Type B pancreatic cell (in vitro differentiated cells): ENCODE measurements around the gene MYCBP2. TPM values are rescaled to one million over a fixed set of nuclear protein-coding genes. Genes with fewer than 3 reads are reported as not detected.

Source experiments
- DNase-seq: peaks from one replicate; pipeline ENCODE4 v3.0.0; 2021; ENCODE audit warnings: mixed read lengths; ENCODE audit not compliant: unreplicated experiment; ENCODE audit errors: extremely low spot score
- H3K27ac Mint-ChIP-seq: 2 replicates; pipeline ENCODE4 v1.8.0; 2021; ENCODE audit warnings: mild to moderate bottlenecking, mixed read lengths
- H3K27me3 Mint-ChIP-seq: 2 replicates; pipeline ENCODE4 v1.8.0; 2021; ENCODE audit warnings: mixed read lengths
- H3K36me3 Mint-ChIP-seq: 2 replicates; pipeline ENCODE4 v1.8.0; 2021; ENCODE audit warnings: mixed read lengths
- H3K4me1 Mint-ChIP-seq: one replicate; pipeline ENCODE4 v1.8.0; 2021; ENCODE audit warnings: mixed read lengths; ENCODE audit not compliant: unreplicated experiment
- H3K4me3 Mint-ChIP-seq: 2 replicates; pipeline ENCODE4 v1.8.0; 2021; ENCODE audit warnings: mild to moderate bottlenecking, mixed read lengths
- H3K9me3 Mint-ChIP-seq: 2 replicates; pipeline ENCODE4 v1.8.0; 2021; ENCODE audit warnings: mixed read lengths
- total RNA-seq: library from RNA; stranded (reverse); gene quantifications from 2 replicates; pipeline ENCODE4 v1.2.1, GENCODE V29; 2021; ENCODE audit warnings: low replicate concordance
- TF ChIP-seq, protein P1 (sequence below): fragments of 200-600 bp; sonication (generic); conservative IDR thresholded peaks from 2 replicates; pipeline ENCODE4 v1.5.0; 2021; ENCODE audit warnings: antibody characterized with exemption, mild to moderate bottlenecking

Gene MYCBP2
- total RNA-seq, 1 donor from 2014 or later = 71.7 TPM

DNA sequence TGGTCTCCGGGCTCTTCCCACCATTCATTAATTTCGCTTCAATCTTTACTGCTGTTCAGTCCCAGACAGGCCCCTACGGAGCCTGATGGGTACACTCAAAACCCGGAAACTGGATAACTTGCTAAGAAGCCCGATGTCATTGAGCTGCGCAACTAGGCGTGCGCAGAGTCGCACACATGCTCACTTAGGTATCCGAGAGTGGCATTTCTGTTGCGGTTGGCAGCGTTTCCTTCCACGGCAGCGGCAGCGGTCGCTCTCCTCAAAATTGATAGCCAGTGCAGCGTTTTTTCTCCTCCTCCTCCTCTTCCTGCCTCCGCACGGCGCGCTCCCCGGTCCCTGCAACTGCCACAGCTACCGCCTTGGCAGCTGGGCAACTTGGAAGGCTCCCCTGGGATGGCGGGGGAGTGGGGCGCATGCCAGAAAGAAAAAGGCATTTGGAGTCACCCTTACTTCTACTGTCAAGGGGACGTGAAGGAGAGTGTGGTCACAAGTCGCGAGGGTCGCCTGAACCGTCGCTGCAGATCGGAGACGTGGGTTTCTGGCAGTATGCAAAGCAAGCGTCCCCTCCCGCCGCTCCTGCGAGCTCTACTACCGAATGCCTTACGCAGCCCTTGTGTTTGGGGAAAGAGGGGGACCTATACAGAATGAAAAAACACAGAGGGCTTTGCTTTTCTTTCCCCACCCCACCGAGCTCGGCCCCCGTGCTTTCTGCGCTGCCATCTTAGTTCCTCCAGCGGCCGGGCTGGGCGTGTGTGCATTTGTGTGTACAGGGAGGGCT is 2.4 kb upstream of the MYCBP2 start:
- H3K27me3 Mint-ChIP-seq = peaks cover 3% of the 10 kb centered on the region
- H3K4me3 Mint-ChIP-seq = peak overlapping the region; percentile 92
- H3K27ac Mint-ChIP-seq = peak overlapping the region; percentile 80
- TF ChIP-seq, protein P1, sequence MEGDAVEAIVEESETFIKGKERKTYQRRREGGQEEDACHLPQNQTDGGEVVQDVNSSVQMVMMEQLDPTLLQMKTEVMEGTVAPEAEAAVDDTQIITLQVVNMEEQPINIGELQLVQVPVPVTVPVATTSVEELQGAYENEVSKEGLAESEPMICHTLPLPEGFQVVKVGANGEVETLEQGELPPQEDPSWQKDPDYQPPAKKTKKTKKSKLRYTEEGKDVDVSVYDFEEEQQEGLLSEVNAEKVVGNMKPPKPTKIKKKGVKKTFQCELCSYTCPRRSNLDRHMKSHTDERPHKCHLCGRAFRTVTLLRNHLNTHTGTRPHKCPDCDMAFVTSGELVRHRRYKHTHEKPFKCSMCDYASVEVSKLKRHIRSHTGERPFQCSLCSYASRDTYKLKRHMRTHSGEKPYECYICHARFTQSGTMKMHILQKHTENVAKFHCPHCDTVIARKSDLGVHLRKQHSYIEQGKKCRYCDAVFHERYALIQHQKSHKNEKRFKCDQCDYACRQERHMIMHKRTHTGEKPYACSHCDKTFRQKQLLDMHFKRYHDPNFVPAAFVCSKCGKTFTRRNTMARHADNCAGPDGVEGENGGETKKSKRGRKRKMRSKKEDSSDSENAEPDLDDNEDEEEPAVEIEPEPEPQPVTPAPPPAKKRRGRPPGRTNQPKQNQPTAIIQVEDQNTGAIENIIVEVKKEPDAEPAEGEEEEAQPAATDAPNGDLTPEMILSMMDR = no peak
- H3K36me3 Mint-ChIP-seq = no peaks in the 10 kb centered on the region
- H3K9me3 Mint-ChIP-seq = no peaks in the 10 kb centered on the region
- peak; percentile 79 for DNase-seq
- H3K4me1 Mint-ChIP-seq = peaks cover 18% of the 10 kb centered on the region

DNA sequence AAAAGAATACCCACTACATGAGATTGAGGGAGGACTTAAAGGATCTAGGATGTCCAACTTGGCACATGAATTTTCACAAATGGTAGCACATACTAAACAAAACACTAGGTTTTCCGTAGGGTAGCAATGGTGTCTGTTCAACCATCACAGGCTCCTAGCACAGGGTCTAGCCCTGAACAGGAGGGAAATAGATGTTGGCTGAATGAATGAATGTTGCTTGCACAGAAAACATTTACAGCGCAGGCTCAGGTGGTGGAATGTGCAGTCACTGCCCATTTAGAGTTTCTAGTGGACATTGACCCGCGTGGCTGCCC is 1.9 kb upstream of the MYCBP2 start:
- DNase-seq = no peak
- TF ChIP-seq, protein P1 = no peak
- H3K36me3 Mint-ChIP-seq = no peaks in the 10 kb centered on the region
- peak overlapping the region; percentile 92 for H3K4me3 Mint-ChIP-seq
- H3K9me3 Mint-ChIP-seq = no peaks in the 10 kb centered on the region
- peaks cover 24% of the 10 kb centered on the region for H3K4me1 Mint-ChIP-seq
- peaks cover 3% of the 10 kb centered on the region for H3K27me3 Mint-ChIP-seq
- H3K27ac Mint-ChIP-seq = peak overlapping the region; percentile 80

DNA sequence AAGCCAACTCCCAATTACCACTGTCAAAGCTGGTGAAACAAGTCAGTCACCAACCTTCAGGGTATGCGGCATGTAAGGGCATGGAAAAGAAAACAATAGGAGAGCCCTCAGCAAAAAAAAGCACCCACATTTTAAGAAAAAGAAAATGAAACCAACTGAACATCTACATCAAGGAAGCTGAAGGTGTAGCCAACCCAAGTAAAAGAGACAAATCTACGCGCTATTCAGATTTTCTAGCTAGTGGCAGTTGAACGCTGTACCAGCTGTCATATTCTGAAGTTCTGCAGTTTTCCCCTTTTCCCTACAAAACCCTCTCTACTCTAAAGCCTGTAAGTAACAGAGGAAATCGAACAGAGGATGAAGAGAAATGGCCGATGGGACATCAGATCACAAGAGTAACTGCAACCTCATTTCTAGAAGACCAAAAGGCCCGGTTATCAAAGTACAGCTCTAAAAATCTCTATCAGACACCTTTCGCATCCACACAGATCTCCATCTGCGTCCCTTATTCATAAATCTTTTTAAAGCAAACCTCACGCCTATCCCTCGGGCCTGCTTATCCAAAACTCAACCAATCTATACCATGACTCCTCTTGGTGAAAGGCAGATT is 1.4 kb downstream of the MYCBP2 start:
- Mint-ChIP-seq H3K27ac (peak overlapping the region; percentile 76), H3K4me1 (peaks cover 31% of the 10 kb centered on the region)
- TF ChIP-seq, protein P1 = no peak

DNA sequence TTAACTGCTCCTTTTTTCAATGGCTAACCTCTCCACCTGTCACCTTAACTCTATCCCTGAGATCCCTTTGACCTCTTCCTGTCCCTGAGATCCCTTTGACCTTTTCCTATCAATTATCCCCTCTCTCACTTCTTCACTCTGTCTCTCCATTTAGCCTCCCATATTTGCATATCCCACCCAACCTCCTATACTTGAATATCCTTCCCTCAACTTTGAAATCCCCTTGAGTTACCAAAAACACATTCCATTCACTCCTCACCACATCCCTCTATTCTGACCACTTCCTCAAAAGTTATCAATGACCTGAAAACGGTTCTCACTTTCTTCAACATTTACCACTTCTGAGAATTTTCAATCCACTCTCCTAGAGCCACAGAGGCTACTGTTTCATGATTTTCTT is 3.0 kb downstream of the MYCBP2 start:
- DNase-seq = no peak
- H3K4me1 Mint-ChIP-seq = peaks cover 30% of the 10 kb centered on the region
- TF ChIP-seq, protein P1 = no peak
- H3K9me3 Mint-ChIP-seq = no peaks in the 10 kb centered on the region
- no peak overlapping the region for H3K27ac Mint-ChIP-seq
- H3K36me3 Mint-ChIP-seq = no peaks in the 10 kb centered on the region
- peak overlapping the region; percentile 96 for H3K4me3 Mint-ChIP-seq
- H3K27me3 Mint-ChIP-seq = peaks cover 3% of the 10 kb centered on the region

More for the DNA sequence above, 1.4 kb downstream of the MYCBP2 start:
- Mint-ChIP-seq H3K9me3 (no peaks in the 10 kb centered on the region), H3K27me3 (peaks cover 3% of the 10 kb centered on the region), H3K4me3 (peak overlapping the region; percentile 96), H3K36me3 (no peaks in the 10 kb centered on the region)
- DNase-seq = no peak

DNA sequence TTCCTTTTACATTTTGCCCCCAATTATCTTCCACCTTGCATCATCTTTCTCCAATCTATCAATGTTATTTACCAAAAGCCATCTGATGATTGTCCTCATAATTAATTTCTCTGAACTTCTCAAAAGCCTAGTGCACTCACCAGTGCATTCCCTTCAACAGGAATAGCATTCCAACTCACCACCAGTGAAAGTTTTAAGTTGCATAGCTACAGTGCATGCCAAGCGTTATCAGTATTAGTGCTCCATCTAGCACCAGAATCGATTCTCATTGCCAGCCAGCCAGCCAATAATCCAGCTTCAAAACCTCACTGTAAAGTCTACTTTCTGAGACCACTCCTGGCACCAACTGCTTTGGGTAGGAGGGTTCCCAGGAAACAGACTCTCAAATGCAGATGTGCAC is 7.4 kb downstream of the MYCBP2 start:
- TF ChIP-seq, protein P1 = no peak
- no peak overlapping the region for H3K27ac Mint-ChIP-seq
- H3K36me3 Mint-ChIP-seq = no peaks in the 10 kb centered on the region
- no peak overlapping the region for H3K4me3 Mint-ChIP-seq
- no peaks in the 10 kb centered on the region for H3K9me3 Mint-ChIP-seq
- H3K27me3 Mint-ChIP-seq = no peaks in the 10 kb centered on the region
- DNase-seq = no peak
- peaks cover 24% of the 10 kb centered on the region for H3K4me1 Mint-ChIP-seq
